Type B pancreatic cell (in vitro differentiated cells): ENCODE data around the gene CERS2. TPM values are rescaled to one million over a fixed set of nuclear protein-coding genes. Genes with fewer than 3 reads are reported as not detected.

Experiments
- DNase-seq: peaks from one replicate; pipeline ENCODE4 v3.0.0; 2021; ENCODE audit warnings: mixed read lengths; ENCODE audit not compliant: unreplicated experiment; ENCODE audit errors: extremely low spot score
- H3K27ac Mint-ChIP-seq: 2 replicates; pipeline ENCODE4 v1.8.0; 2021; ENCODE audit warnings: mild to moderate bottlenecking, mixed read lengths
- H3K27me3 Mint-ChIP-seq: 2 replicates; pipeline ENCODE4 v1.8.0; 2021; ENCODE audit warnings: mixed read lengths
- H3K36me3 Mint-ChIP-seq: 2 replicates; pipeline ENCODE4 v1.8.0; 2021; ENCODE audit warnings: mixed read lengths
- H3K4me1 Mint-ChIP-seq: one replicate; pipeline ENCODE4 v1.8.0; 2021; ENCODE audit warnings: mixed read lengths; ENCODE audit not compliant: unreplicated experiment
- H3K4me3 Mint-ChIP-seq: 2 replicates; pipeline ENCODE4 v1.8.0; 2021; ENCODE audit warnings: mild to moderate bottlenecking, mixed read lengths
- H3K9me3 Mint-ChIP-seq: 2 replicates; pipeline ENCODE4 v1.8.0; 2021; ENCODE audit warnings: mixed read lengths
- CTCF ChIP-seq: fragments of 200-600 bp; sonication (generic); conservative IDR thresholded peaks from 2 replicates; pipeline ENCODE4 v1.5.0; 2021; ENCODE audit warnings: antibody characterized with exemption, mild to moderate bottlenecking
- total RNA-seq: library from RNA; stranded (reverse); gene quantifications from 2 replicates; pipeline ENCODE4 v1.2.1, GENCODE V29; 2021; ENCODE audit warnings: low replicate concordance

The CERS2 gene
- total RNA-seq, 1 donor from 2014 or later: 181 TPM

DNA sequence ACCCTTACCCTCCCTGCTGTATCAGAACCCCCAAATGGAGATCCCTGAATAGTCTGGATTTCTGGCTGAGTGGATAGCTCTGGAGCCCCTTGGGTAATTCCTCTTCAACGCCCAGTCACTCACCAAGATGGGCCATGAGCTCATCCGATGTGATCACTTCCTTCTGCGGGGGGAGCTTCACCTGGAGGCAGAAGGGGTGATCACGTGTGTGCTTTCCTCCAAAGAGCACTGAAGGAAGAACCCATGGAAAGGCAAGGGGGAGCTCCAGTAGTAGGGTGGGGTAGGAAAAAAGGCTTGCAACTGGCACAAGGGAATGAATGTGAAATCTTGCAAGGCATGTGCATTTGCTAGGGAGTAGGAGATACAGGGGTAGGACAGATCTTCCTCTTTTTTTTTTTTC lies 27.0 kb upstream of the CERS2 start:
- Mint-ChIP-seq H3K9me3 (no peaks in the 10 kb centered on the region), H3K27ac (no peak overlapping the region), H3K27me3 (no peaks in the 10 kb centered on the region), H3K4me1 (peaks cover 24% of the 10 kb centered on the region), H3K4me3 (peak overlapping the region; percentile 39), H3K36me3 (peaks cover 14% of the 10 kb centered on the region)
- no peak for TF ChIP-seq CTCF
- DNase-seq: no peak

DNA sequence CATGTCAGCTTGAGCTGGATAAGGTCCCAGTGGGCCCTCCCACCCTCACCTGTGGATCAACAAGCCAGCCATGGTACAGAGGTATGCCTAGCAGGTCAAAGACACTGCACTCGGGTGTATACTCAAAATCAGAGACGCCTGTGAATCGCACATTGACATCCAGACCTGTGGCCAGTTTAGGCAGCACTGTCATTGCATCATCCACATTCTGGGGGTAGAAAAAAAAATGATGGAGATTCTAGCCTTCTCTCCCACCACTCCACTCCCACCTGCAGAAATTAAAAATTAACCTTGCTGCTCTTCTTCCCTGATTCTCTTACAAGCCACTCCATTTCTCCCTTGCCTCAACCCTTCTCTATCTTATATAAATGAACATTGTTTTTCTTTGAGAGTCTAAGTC lies 25.8 kb upstream of the CERS2 start:
- no peak overlapping the region for H3K27ac Mint-ChIP-seq
- no peaks in the 10 kb centered on the region for H3K9me3 Mint-ChIP-seq
- no peak for DNase-seq
- no peak for TF ChIP-seq CTCF
- H3K4me3 Mint-ChIP-seq: no peak overlapping the region
- H3K4me1 Mint-ChIP-seq: peaks cover 15% of the 10 kb centered on the region
- no peaks in the 10 kb centered on the region for H3K27me3 Mint-ChIP-seq
- H3K36me3 Mint-ChIP-seq: peaks cover 14% of the 10 kb centered on the region

DNA sequence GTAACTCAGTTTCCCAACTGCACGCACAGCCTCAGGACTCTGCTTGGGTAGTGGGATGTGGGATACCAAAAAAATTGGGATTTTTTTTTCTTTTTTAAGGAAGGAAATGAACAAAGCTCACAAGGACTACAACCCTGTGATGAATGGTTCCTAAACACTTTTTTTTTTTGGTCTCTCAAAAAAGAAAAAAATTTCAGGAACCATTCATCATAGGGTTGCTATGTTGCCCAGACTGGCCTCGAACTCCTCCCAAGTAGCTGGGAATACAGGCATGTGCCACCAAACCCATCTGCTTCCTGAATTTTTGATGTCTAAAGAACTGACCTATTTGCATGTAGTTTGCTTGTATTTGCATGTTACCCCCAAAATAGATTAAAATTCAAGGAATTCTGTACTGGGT lies 25.3 kb upstream of the CERS2 start:
- H3K4me1 Mint-ChIP-seq: peaks cover 13% of the 10 kb centered on the region
- H3K4me3 Mint-ChIP-seq: no peak overlapping the region
- H3K36me3 Mint-ChIP-seq: peaks cover 14% of the 10 kb centered on the region
- DNase-seq: no peak
- no peak for TF ChIP-seq CTCF
- no peaks in the 10 kb centered on the region for H3K27me3 Mint-ChIP-seq
- H3K9me3 Mint-ChIP-seq: no peaks in the 10 kb centered on the region
- no peak overlapping the region for H3K27ac Mint-ChIP-seq

GRCh38 chr1:150999051-150999674 lies 24.5 kb upstream of the CERS2 start:
- no peak for DNase-seq
- H3K4me3 Mint-ChIP-seq: no peak overlapping the region
- no peaks in the 10 kb centered on the region for H3K9me3 Mint-ChIP-seq
- TF ChIP-seq CTCF: no peak
- no peak overlapping the region for H3K27ac Mint-ChIP-seq
- peaks cover 13% of the 10 kb centered on the region for H3K4me1 Mint-ChIP-seq
- no peaks in the 10 kb centered on the region for H3K27me3 Mint-ChIP-seq
- peaks cover 14% of the 10 kb centered on the region for H3K36me3 Mint-ChIP-seq

DNA sequence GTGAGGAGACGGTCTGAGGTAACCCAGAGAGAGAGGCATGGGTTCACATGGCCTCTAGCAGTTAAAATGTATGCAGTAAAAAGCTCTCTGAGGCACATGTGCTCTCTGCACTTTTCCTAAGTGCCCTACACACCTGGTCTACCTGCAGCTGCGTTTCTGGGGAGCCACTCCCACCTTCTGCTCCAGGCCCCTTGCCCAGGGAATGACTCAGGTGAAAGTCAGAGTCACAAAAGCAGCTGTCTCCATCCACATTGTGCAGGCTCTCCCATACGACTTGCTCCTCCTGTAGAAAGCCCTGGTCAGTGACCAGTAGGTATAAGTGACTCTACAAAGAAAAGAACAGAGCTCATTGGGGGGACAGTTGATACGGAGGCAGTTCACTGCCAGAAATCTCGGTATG lies 23.3 kb upstream of the CERS2 start:
- peaks cover 14% of the 10 kb centered on the region for H3K36me3 Mint-ChIP-seq
- H3K4me1 Mint-ChIP-seq: peaks cover 11% of the 10 kb centered on the region
- DNase-seq: no peak
- H3K27me3 Mint-ChIP-seq: no peaks in the 10 kb centered on the region
- no peak overlapping the region for H3K27ac Mint-ChIP-seq
- no peak for TF ChIP-seq CTCF
- no peak overlapping the region for H3K4me3 Mint-ChIP-seq
- no peaks in the 10 kb centered on the region for H3K9me3 Mint-ChIP-seq
